Activated CD8-positive, alpha-beta memory T cell treated with anti-CD3 and anti-CD28 coated beads, Interleukin-2, amount 50 U/mL, for 1 hour (primary cell): ENCODE measurements around the gene TEKT3.

Source experiments
- DNase-seq: peaks from one replicate; pipeline ENCODE4 v3.0.0-alpha.2; 2020; ENCODE audit errors: extremely low read depth

The TEKT3 gene

DNA sequence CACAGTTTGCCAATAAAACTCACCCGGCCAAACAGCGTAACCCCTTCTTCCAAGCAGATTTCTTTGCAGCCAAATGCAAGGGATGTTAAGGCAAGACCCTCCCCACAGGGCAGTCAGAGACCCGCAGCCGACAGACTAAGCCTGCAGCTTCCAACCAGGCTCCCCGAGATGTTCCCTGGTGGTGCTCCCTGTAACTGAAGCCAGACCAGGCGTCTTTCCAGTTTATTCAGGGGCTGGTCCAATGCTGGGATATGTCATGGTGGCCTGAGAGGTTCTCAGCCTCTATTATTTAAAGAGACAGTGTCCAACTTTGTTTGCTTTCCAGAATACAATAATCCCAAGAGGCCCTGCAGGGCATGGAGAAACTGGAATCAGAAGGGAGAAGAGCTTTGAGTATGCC, 76.3 kb downstream of the TEKT3 start, which contains the start of gene PMP22:
TSS of gene PMP22 (minus strand) at position 196 of the 400 bp plus-strand sequence. CDS start 4,599 bp downstream, outside the sequence.
- no peak for DNase-seq

DNA sequence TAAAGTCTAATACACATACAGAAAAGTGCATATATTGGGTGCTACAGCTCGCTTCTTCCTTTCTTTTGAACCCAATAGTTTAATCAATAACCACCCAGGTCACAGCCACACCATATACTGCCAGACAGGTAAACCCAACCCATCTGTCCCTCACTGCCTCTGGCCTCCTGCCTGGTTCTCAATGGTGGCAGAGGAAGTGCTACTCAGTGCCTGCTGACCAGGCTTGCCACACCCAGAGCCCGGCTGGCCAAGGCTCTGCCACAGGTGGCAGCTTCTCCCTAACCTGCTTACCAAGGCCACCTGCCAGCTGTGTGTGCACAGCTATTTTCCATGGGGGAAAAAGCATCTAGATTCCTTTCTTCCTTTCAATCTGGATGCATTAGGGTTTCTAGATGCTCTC, 76.9 kb downstream of the TEKT3 start:
- DNase-seq = no peak

DNA sequence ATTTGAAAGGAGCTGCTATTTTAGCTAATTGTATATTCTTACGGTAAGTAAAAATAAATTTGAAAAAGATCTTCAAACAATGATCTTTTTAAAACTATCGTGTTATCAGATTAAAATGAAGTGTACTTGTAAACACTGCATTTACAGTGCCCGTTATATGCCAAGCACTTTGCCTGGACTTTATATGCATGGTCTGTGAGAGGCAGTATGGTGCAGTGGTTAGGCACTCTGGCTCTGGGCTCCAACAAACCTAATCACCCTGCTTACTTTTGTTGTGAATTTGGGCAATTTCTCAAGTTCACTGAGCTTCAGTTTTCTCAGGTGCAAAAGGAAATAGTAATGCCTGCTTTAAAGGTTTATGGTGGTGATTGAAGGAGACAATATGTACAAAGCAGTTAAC, 77.7 kb downstream of the TEKT3 start:
- DNase-seq = no peak

DNA sequence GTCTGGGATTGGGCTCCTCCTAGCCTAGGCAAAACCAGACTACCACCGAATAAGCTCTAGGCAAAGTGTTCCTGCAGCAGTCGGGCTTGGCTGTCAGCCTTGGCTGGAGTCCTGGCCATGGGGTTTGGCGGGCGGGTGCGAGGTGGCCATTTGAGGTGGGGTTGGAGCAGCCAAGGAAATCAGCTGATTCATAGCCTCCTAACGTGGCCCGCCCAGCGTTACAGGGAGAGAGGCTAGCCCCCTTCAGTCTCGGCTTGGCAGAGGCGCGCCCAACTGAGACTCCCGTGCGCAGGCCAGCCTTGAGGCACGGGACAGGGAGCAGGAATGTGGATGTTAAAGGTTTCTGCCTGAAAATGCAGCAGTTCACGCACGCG, 78.2 kb downstream of the TEKT3 start:
- DNase-seq = no peak

DNA sequence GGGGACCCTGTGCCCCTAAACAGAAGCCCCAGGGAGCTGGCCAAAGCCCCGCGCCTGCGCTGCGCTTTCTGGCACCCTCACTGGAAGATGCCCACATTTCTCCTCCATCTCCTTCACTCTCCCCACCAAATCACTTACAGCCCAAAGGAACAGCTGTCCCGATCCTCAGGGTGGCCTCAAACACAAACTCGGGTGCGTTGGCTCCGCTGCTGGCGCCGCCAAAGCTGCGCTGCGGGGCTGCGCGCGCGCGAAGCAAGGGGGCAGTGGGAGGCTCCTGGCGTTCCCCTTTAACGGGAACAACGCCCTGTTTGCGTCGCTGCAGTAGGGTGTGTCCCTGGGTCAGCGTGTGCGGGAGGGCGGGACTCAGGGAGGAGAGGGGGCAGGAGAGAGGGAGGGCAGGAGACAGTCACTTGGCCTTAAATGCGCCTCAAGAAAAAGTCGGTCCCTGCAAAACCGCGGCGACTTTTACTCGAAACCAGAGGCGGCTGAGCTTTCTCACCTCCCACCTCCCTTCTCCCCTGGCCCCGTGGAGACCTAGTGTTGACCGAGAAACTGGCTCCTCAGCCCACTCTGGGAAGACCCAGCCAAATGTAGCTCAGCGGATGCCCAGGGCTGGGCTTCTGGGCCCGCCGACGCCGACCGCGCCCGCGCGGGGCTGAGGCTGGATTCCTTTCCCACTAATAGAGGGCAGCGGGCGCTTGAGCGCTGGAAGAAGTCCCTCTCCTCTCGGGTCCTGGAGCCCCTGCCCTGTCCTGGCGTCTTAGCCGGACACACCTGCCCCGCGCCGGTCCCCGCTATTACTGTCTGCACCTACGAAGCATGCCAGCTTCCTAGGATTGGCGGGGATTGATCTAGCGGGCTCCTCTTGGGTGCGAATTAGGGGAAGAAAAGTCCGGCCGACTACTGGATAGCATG, 78.8 kb downstream of the TEKT3 start:
- DNase-seq = no peak

DNA sequence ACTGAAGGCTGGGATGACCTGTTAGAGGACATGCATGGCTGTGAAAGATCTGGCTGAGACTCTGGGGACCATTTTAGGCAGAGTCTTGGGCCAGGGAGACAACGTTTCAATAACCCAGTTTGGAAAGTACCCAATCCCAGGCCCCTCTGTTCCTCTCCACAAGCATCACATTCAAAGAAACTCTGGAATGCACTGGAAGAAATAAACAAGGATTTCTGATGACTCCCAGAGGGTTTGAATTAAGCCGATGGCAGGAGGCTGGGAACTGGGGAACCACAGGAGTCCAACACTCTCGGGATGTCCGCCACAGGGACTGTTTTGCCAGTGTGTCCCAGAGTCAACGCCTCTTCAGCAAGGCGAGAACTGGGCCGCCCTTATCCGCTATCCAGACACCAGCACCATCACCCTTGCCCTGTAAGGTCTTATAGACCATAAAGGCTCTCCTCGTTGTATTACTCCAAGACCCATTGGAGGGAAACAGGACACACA, 79.6 kb downstream of the TEKT3 start:
- no peak for DNase-seq

DNA sequence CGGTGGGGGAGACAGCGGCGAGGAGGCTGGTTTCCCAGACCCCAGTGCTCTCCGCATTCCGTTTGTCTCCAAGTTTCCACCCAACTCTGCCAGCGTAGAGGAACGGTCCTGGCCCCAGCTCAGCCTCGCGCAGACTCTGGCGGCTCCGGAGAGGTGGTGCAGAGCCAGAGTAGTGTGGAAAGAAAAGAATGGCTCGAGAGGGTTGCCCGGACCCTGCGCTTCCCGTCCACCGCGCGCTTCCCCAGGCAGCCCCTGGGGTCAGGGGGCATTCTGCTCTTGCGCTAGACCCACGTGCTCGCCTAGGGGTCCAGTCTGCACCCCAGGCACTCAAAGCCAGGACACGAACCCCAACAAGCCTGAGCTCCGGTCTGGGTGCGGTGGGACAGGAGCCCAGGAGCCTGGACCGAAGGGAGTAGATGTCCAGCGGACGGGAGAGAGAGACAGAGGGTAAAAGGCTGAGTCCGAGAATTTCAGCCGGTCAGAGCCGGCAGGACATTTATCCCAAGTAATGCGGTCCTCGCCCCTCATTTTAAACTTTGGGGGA, 80.1 kb downstream of the TEKT3 start:
- no peak for DNase-seq

DNA sequence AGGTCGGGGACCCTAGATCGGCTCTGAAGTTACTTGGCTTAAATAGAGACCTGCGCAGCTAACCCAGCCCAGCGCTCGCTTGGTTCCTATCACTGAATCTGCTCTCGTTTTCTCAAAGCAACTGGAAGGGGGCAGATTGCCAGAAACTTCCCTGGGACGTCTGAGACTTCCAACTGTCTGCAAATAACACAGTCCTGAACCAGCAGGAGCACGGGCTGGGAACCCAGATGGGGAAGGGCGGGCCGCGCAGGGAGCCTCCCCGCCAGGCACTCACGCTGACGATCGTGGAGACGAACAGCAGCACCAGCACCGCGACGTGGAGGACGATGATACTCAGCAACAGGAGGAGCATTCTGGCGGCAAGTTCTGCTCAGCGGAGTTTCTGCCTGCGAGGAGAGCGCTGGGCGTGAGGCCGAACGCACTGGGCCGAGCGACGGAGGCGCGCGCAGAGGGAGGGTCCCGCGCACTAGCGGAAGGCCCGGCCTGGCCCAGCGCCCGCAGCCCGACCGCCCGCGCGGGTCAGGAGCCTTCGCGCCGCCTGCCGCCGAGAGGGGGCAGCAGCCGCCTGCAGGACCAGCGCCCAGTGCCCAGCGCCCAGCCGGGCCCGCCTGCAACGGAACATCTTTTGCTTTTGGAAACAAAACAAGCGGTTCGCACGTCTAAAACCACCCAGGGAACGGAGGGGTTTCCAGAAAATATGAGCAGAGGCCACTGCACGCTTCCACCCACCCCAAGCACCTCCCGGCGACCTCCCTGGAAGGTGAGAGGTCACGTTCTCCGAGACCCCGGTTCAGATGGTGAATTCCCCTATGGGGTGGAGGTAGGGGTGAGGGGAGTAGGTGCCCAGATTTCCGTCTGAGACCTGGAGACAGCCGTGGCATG, 80.8 kb downstream of the TEKT3 start:
- no peak for DNase-seq

DNA sequence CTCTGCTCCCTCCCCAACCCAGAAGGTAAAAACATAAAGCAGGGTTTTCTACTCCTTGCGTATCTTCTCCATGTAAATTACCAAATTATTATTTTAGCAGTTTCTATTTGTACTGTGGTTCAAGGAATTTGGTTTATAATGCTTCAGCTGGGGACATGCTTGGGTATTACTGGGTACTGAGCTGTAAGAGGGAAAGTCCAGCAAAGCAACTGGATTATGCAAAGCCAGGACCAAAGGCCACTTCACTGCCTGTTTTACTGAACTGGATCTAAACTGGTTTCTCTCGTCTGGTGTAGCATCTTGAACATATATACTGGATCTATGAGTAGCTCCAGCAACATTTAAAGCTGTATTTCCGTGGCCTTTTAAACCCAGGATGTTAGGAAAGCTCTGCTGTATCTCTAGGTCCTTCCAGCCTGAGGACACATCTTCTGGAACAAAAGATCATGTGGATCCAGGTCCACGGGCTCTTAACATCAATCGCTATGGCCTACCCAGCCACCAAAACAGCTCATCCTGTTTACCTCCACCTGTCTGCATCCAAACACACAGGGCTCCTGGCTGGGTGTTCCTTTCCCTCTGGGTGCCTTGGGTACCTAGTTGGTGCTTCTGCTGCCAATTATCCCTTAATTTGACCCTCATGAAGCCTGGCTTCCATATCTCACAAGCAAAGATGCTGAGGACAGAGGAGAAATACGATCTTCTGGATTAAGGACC, 83.4 kb downstream of the TEKT3 start:
- DNase-seq = no peak

DNA sequence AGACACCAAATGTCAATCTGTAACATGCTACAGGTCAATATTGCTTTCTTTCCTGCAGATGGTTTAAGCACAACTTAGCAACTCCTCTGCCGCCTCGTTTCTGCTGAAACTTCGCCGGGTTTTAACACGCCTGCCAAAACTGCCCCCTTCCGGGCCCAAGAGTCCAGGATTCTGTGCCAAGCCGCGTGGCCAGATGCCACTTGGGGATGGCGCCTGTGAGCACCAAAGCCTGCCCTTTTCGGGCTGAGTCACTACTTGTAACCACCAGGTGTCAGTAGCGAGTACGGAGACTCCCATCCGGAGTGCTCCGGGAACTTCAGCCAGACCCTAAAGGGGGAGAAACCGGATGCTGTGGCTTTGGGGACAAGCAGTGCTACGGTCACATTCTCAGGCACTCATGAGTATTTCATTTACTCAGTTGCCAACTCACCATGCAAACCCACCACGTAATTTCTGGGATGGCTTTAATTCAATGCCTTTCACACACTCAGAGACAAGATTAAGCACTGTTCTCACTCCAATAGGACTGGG, 84.1 kb downstream of the TEKT3 start:
- DNase-seq = peak; percentile 8

DNA sequence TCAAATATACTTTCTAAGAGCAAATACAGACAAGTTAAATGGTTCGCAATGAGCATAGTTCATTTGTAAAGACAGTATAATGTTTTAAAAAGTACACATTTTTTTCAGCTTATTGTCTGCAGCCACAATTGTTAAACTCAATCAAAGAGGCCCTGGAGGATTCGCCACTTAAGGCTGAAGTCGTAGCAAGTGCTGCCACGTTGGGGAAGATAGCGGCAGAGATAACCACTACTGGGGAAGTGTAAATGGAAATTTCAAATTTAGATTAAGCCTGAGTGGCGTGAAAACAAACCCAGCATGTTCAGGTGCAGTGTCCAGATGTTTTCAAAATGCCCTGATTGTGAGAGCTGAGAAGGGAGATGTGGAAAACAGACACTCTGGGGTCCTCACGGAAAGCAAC, 84.7 kb downstream of the TEKT3 start:
- no peak for DNase-seq

DNA sequence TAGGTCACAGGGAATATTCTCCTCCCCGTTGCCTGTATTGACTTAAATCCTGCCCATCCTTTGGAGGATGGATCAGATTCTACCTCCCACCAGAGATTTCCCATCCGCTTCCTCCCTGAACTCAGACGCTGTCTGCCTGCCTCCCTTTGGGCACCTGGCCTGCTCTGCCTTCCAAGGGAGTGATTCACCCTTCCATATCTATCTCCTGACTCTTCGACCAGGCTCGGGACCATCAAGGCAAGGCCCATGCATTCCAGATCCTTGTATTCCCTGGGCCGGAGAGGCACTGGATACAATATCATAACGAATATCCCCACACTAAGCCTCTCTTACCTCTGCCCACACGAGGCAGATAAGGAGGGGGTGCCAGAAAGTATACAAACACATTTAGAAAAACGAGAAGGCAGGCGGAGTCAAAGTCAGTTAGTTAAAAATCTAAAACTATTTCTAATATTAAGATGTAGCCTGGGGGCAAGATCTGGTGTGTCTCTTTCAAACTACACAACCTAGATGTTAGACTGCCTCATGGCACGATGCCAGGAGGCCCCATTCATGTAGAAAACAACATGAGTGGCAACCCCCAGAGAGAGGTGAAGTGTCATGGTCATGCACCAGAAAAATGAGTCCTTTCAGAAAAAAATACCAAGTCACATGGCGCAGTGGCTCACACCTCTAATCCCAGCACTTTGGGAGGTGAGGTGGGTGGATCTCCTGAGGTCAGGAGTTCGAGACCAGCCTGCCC, 85.5 kb downstream of the TEKT3 start:
- DNase-seq = no peak
